K562 (cell line): ENCODE results near the gene NELFE. TPM values are rescaled to one million over a fixed set of nuclear protein-coding genes. Genes with fewer than 3 reads are reported as not detected.

Experiments
- ADNP ChIP-seq: fragments of 200-800 bp; sonication (Bioruptor generic); IDR thresholded peaks from 2 replicates; pipeline ENCODE4 v1.6.1; 2016; ENCODE audit warnings: missing genetic modification characterization, missing compliant biosample characterization
- BRD4 ChIP-seq: fragments of 200-600 bp; sonication (generic); IDR thresholded peaks from 2 replicates; pipeline ENCODE4 v1.6.1; 2017; ENCODE audit warnings: inconsistent platforms
- ETV1 ChIP-seq: fragments of 450-650 bp; conservative IDR thresholded peaks from 2 replicates; pipeline ENCODE4 v1.6.1; 2016; ENCODE audit warnings: missing genetic modification characterization, control low read depth, low read depth, missing compliant biosample characterization
- ETV5 ChIP-seq: sonication (generic); formaldehyde crosslinking; IDR thresholded peaks from 2 replicates; pipeline ENCODE4 v1.4.0; 2020; ENCODE audit warnings: low read depth, mild to moderate bottlenecking, missing genetic modification reagents
- FOSL1 ChIP-seq: fragments of 200-800 bp; sonication (Bioruptor generic); conservative IDR thresholded peaks from 2 replicates; pipeline ENCODE4 v1.6.1; 2016; ENCODE audit warnings: missing genetic modification characterization, missing compliant biosample characterization
- FOXA3 ChIP-seq, 2 experiments: fragments of 450-650 bp in 1 of 2; sonication (generic) in 1 of 2; formaldehyde crosslinking; IDR thresholded peaks in 1 of 2; conservative IDR thresholded peaks in 1 of 2; 2 replicates each; pipeline versions ENCODE4 v1.4.0 to v1.8.0; 2020 to 2022; ENCODE audit warnings: mild to moderate bottlenecking in 2 of 2, missing genetic modification reagents in 1 of 2
- KDM1A ChIP-seq, 2 experiments: fragments of 450-650 bp; IDR thresholded peaks; 2 replicates each; pipeline ENCODE4 v1.6.1; 2016; ENCODE audit warnings: mild to moderate bottlenecking in 2 of 2
- MXI1 ChIP-seq: IDR thresholded peaks from 2 replicates; pipeline ENCODE4 v1.6.1; 2011; ENCODE audit warnings: low read depth, mild to moderate bottlenecking, improper control_type of control experiment, low read length
- SMAD1 ChIP-seq: fragments of 150-350 bp; IDR thresholded peaks from 2 replicates; pipeline ENCODE4 v1.6.1; 2014; ENCODE audit warnings: low read length, low read depth; ENCODE audit not compliant: partially characterized antibody
- SP1 ChIP-seq: sonication (generic); formaldehyde crosslinking; IDR thresholded peaks from 2 replicates; pipeline ENCODE4 v1.8.1; 2022; ENCODE audit warnings: mild to moderate bottlenecking, missing genetic modification reagents
- ZNF165 ChIP-seq: fragments of 250-450 bp; sonication (Bioruptor Pico); IDR thresholded peaks from 2 replicates; pipeline ENCODE4 v1.4.0; 2020; ENCODE audit warnings: borderline replicate concordance
- polyA plus RNA-seq, 8 experiments: library from polyadenylated mRNA; depleted of rRNA in 4 of 8; stranded (reverse) in 5 of 8; unstranded in 3 of 8; fragments of >200 nt; fragmentation: Nextera tagmentation in 2 of 8; fragmentation: Illumina TruSeq in 1 of 8; extraction: Ambion mirVana in 2 of 8; extraction: Trizol in 1 of 8; gene quantifications; 2 replicates each; pipeline versions ENCODE4 v1.2.1 to v1.2.3, GENCODE V29; 2011 to 2014; ENCODE audit warnings: inconsistent platforms in 1 of 8, missing spikeins in 1 of 8
- total RNA-seq, 7 experiments: library from RNA; depleted of rRNA in 6 of 7; stranded (reverse); fragments of >200 nt in 6 of 7; fragmentation: Illumina TruSeq in 2 of 7; extraction: Trizol in 2 of 7; gene quantifications; 2 replicates each; pipeline versions ENCODE4 v1.2.1 to v1.2.3, GENCODE V29; 2011 to 2021; ENCODE audit warnings: low replicate concordance in 1 of 7
- TF ChIP-seq, protein P1 (sequence below), 2 experiments: fragments of 450-650 bp; formaldehyde crosslinking in 1 of 2; IDR thresholded peaks; 2 replicates each; pipeline versions ENCODE4 v1.4.0 to v1.6.1; 2014 to 2020; ENCODE audit warnings: mild to moderate bottlenecking in 2 of 2, borderline replicate concordance in 1 of 2, low read depth in 1 of 2
- TF ChIP-seq, protein P2 (sequence below): fragments of 250-450 bp; sonication (Bioruptor Pico); IDR thresholded peaks from 2 replicates; pipeline ENCODE4 v1.4.0; 2020; ENCODE audit warnings: mild to moderate bottlenecking
- TF ChIP-seq, protein P3 (sequence below), 2 experiments: fragments of 450-650 bp in 1 of 2; IDR thresholded peaks; 2 replicates each; pipeline ENCODE4 v1.6.1; 2011 to 2017; ENCODE audit warnings: low read depth in 2 of 2, antibody characterized with exemption in 1 of 2, borderline replicate concordance in 1 of 2, low read length in 1 of 2, mild to moderate bottlenecking in 1 of 2, mixed read lengths in 1 of 2; ENCODE audit not compliant: control insufficient read depth in 1 of 2

The NELFE gene
- total and polyA plus RNA-seq, 9 of the 15 experiments (the other 6 are each of a cell fraction or from before 2014, with no cell fraction given): 15.2 to 157 (median 91.5) TPM

DNA sequence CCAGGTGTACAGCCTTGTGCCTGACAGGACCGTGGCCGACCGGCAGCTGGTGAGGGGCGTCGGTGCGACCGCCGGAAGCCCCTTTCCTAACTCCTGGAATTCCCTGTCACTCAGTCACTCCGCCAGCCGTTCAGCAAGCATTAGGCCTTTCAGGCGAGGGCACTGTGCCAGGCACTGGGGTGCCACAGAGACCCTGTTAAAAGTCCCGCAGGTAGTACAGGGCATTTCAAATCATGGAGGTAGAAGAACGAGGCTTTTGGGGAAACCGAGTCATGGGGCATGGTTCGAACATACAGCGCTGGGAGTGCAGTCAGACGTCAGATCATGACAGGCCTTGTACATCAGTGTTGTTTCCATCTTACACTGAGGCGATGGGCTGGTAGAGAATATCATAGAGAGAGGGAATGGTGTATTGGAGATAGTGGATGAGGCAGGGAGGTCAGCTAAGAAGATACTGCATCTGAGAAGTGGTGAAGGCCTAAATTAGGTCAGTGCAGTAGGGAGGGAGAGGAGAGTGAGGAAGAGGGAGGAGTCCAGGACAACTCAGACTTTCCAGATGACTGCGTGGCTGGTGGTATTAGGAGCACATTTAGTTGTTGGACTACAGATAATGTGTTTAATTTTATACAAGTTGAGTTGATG is 14.1 kb upstream of the NELFE start (continued):
- TF ChIP-seq, protein P1, sequence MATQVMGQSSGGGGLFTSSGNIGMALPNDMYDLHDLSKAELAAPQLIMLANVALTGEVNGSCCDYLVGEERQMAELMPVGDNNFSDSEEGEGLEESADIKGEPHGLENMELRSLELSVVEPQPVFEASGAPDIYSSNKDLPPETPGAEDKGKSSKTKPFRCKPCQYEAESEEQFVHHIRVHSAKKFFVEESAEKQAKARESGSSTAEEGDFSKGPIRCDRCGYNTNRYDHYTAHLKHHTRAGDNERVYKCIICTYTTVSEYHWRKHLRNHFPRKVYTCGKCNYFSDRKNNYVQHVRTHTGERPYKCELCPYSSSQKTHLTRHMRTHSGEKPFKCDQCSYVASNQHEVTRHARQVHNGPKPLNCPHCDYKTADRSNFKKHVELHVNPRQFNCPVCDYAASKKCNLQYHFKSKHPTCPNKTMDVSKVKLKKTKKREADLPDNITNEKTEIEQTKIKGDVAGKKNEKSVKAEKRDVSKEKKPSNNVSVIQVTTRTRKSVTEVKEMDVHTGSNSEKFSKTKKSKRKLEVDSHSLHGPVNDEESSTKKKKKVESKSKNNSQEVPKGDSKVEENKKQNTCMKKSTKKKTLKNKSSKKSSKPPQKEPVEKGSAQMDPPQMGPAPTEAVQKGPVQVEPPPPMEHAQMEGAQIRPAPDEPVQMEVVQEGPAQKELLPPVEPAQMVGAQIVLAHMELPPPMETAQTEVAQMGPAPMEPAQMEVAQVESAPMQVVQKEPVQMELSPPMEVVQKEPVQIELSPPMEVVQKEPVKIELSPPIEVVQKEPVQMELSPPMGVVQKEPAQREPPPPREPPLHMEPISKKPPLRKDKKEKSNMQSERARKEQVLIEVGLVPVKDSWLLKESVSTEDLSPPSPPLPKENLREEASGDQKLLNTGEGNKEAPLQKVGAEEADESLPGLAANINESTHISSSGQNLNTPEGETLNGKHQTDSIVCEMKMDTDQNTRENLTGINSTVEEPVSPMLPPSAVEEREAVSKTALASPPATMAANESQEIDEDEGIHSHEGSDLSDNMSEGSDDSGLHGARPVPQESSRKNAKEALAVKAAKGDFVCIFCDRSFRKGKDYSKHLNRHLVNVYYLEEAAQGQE (IDR thresholded peaks at IDR 0.05; ENCODE audit: borderline replicate concordance): no peak
- TF ChIP-seq, protein P1 (CRISPR knock-in tag; IDR thresholded peaks at IDR 0.05; ENCODE audit: low read depth): peak; percentile 80; the same call in 1 of the 2 replicates
- TF ChIP-seq ZNF165 (CRISPR knock-in tag) (no peak), BRD4 (peak; percentile 89), ETV5 (CRISPR knock-in tag) (peak; percentile 49; the same call in 1 of the 2 replicates), FOSL1 (peak; percentile 79), ADNP (tag) (no peak), KDM1A (IDR thresholded peaks at IDR 0.05) (peak in 1 of 2 experiments; percentile 44; a peak in 1 of 4 replicates), SMAD1 (peak; percentile 45), MXI1 (no peak), ETV1 (no peak), SP1 (no peak), FOXA3 (CRISPR knock-in tag; conservative IDR thresholded peaks at IDR 0.05 in 1 of 2, IDR thresholded peaks at IDR 0.05 in 1 of 2) (peak in 1 of 2 experiments; percentile 45; a peak in 1 of 4 replicates)
- TF ChIP-seq, protein P2, sequence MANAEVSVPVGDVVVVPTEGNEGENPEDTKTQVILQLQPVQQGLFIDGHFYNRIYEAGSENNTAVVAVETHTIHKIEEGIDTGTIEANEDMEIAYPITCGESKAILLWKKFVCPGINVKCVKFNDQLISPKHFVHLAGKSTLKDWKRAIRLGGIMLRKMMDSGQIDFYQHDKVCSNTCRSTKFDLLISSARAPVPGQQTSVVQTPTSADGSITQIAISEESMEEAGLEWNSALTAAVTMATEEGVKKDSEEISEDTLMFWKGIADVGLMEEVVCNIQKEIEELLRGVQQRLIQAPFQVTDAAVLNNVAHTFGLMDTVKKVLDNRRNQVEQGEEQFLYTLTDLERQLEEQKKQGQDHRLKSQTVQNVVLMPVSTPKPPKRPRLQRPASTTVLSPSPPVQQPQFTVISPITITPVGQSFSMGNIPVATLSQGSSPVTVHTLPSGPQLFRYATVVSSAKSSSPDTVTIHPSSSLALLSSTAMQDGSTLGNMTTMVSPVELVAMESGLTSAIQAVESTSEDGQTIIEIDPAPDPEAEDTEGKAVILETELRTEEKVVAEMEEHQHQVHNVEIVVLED (CRISPR knock-in tag): no peak
- TF ChIP-seq, protein P3, sequence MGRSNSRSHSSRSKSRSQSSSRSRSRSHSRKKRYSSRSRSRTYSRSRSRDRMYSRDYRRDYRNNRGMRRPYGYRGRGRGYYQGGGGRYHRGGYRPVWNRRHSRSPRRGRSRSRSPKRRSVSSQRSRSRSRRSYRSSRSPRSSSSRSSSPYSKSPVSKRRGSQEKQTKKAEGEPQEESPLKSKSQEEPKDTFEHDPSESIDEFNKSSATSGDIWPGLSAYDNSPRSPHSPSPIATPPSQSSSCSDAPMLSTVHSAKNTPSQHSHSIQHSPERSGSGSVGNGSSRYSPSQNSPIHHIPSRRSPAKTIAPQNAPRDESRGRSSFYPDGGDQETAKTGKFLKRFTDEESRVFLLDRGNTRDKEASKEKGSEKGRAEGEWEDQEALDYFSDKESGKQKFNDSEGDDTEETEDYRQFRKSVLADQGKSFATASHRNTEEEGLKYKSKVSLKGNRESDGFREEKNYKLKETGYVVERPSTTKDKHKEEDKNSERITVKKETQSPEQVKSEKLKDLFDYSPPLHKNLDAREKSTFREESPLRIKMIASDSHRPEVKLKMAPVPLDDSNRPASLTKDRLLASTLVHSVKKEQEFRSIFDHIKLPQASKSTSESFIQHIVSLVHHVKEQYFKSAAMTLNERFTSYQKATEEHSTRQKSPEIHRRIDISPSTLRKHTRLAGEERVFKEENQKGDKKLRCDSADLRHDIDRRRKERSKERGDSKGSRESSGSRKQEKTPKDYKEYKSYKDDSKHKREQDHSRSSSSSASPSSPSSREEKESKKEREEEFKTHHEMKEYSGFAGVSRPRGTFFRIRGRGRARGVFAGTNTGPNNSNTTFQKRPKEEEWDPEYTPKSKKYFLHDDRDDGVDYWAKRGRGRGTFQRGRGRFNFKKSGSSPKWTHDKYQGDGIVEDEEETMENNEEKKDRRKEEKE (IDR thresholded peaks at IDR 0.05; ENCODE audit: borderline replicate concordance in 1 of 2, control insufficient read depth in 1 of 2, low read depth in 2 of 2, low read length in 1 of 2): no peak
